HG03045 (cell line): ENCODE results near the gene ADRA2C.

Experiments used
- ATAC-seq: cut with Tn5 transposase; IDR thresholded peaks from one replicate; pipeline ENCODE4 v1.9.1; 2021; ENCODE audit warnings: mild to moderate bottlenecking, moderate library complexity; ENCODE audit not compliant: unreplicated experiment

The ADRA2C gene

DNA sequence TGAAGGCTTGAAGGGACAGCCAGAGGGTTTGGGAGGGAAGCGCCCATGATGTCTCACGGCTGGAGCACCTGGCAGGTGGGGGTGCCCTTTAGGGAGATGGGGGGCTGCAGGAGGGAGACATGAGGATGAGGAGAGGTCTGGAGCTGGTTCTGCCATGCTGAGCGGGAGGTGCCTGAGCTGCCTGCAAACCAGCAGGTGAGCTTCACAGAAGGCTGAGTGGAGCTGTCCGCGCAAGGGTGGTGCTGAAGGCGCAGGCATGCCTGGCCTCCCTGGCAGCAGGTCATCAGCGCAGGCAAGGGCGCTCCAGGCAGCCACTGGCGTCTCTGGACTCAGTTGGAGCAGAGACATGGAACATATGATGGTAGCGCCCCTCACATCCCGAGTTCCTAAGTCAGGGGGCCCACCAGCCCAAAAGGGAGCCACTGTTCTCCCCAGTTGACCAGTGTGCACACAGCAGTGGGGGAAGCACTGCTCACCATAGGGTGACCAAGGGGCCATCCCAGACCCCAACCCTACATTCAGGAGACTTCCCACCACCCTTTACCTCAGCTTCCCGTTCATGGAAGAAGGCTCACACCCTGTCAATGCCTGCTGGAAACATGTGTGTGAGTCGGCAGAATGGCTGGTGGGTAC is 25.8 kb downstream of the ADRA2C start:
- ATAC-seq = no peak

DNA sequence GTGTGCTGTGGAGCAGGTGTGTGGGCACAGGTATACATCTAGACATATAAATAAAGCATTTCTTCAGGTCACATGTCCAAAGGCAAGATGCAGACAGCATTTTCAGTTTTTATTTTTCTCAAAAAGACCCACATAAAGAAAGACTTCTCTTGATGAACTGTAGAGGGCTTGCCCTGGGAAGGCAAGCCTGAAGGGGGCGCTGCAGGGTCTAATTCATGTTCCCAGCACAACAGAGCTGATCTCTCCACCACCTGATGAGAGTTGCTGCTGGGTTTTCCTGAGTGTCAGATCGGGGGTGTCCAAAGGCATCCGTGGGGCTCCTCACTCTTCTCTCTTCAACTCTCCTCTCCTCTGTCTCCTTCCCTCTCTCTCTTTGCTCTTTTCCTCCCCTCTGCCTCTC is 26.6 kb downstream of the ADRA2C start:
- ATAC-seq = no peak

- no peak for ATAC-seq
Measured at GRCh38 chr4:3793545-3793944, 27.4 kb downstream of the ADRA2C start.

DNA sequence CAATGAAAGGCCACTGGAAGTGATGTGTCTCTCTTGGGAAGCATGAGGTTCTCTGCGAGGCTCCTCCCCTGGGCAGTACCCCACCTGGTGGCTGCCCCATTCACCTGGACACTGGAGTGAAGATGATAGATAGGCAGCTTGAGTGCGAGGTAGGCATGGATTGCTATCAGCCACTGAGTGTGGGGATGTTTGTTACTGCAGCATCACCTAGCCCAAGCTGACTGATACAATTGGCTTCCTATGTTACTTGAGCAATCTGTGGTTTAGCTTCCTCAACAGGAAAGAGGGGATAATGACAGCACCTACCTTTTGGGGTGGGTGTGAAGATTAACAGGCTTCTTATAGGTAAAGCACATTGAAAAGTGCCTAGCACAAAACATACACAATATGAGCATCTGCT is 30.8 kb downstream of the ADRA2C start:
- no peak for ATAC-seq

- ATAC-seq = no peak
Measured at GRCh38 chr4:3797831-3798790, 31.9 kb downstream of the ADRA2C start.

GRCh38 chr4:3799496-3799895 is 33.3 kb downstream of the ADRA2C start:
- ATAC-seq = no peak

GRCh38 chr4:3800351-3800750 is 34.2 kb downstream of the ADRA2C start:
- ATAC-seq = no peak

- no peak for ATAC-seq
Measured at GRCh38 chr4:3801521-3801920, 35.3 kb downstream of the ADRA2C start.

DNA sequence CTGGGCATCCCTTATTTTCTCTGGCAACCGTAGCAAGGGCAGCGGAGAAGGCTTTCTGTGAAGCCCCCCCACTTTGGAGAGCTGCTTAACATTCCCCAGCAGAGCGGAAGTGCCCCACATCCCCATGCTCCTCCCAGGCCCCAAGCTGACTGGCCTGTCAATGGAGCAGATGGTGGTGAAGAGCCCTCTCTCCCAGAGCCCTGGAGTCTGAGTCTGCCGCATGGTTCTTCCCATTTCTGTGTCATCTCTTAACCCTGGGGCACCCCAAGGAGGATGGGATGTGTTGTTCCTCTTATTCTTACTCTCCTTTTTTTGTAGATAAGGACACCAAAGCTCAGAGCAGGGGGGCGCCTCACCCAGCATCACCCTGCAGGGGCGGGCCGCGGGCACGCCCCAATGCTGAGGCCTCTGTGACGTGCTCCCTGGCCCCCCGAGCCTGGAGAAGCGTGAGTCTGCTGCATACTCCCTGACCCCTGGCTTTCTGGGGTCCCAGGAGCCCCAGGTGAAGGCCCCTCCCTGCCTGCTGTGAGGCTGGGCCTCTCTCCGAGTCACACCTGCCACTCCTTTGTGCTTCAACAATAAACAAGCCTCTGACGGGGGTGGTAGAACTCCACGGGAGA is 35.9 kb downstream of the ADRA2C start:
- no peak for ATAC-seq

DNA sequence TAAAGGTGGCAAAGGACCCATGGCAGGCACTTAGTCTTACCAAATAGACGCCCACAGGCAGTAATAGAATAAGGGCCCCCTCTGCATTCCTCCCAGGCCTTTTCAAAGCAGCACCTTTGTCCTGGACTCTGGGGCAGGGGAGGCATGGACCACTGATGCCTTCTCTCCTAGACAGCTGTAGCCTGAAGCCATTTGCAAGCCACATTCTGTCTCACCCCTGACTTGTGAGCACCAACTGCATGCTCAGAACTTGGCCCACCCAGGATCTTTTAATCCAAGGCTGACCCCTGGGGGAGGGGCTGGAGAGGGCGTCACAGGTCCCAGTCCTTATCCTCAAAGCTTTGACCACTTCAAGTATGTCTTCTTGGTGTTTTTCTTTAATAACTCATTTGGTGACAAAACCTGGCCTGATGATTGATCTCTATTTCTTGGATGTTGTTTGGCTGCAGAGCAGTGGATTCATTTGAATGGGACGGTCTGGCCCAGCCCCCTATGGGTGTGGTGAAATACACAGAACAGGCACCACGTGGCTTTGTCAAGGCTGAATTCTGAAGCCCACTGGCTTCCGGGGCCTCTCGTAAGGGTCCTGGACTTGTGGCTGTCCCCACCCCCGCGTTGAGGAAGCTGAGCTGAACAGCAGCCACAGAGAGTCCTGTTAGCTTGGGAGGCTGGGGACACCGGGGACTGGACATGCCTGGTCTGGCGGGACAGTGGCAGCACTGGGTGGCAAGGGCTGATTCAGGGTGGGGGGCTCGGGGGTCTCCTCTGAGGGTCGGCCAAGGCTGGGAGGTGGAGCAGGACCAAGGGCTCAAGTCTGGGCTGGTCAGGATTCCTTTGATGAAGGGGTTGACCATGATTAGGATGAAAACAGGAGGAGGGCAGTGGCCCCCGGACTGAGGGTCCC is 36.6 kb downstream of the ADRA2C start:
- ATAC-seq = no peak

GRCh38 chr4:3803475-3803847 is 37.3 kb downstream of the ADRA2C start:
- ATAC-seq = no peak

GRCh38 chr4:3803946-3804345 is 37.8 kb downstream of the ADRA2C start:
- ATAC-seq = no peak

- no peak for ATAC-seq
Measured at GRCh38 chr4:3805026-3805425, 38.8 kb downstream of the ADRA2C start.

- no peak for ATAC-seq
Measured at GRCh38 chr4:3805731-3806130, 39.5 kb downstream of the ADRA2C start.

DNA sequence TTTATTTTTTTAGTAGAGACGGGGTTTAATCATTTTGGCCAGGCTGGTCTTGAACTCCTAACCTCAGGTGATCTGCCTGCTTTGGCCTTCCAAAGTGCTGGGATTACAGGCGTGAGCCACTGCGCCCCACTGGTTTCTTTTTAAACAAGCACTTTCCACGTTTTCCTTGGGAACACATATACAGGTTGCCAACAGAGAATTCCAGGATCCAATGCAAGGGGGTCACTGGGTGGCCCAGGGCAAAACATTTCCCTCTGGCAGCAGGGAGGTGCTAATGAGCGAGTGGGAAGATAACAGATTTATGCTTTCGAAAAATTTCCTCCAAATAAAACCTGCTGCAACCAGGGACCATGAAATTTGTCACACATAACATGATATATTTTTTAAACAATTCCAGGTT is 41.1 kb downstream of the ADRA2C start:
- no peak for ATAC-seq

DNA sequence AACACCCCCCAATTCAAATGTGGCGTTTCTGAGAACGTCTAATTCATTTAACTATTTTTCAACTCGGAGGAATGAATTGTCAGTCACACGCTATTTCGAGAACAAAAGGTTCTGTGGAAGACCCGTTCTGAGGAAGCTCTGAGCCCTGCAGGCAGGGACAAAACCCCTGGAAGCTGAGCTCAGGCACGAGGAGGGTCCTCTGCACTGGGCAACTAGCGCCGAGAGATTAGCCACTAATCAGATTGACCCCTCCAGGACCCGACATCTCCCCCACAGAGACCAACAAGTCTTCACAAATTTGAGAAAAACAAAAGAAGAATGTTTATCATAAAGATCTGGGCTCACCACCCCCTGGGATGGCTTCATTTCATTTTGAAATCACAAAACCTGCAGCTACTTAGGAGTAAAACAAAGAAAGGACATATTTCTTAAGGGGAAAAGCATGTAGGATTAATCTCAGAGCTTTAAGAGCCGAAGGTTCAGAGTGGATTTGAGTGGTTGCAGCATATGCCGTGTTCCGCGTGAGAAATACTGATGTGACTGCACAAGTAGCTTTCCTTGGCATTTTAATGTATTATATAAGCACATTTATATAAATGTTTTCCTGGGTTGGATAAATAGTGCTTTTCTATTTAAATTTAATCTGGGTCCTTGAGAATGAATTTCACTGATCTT is 41.8 kb downstream of the ADRA2C start:
- ATAC-seq = no peak

DNA sequence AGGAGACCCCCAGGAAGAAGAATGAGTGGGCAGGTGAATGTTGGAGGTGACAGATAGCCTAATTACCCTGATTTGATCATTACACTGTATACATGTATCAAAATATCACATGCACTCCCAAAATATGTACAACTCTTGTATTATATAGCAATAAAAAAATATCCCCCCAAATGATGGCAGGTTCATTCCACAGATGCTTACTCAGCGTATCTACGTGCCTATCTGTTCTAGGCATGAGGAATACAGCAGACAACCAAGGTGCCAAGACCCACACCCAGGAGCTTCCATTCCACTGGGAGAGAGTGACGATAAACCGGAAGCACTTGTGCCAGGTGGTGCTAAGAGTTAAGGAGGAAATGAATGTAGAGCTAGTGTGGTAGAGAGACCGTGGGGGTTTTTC is 42.4 kb downstream of the ADRA2C start:
- no peak for ATAC-seq

DNA sequence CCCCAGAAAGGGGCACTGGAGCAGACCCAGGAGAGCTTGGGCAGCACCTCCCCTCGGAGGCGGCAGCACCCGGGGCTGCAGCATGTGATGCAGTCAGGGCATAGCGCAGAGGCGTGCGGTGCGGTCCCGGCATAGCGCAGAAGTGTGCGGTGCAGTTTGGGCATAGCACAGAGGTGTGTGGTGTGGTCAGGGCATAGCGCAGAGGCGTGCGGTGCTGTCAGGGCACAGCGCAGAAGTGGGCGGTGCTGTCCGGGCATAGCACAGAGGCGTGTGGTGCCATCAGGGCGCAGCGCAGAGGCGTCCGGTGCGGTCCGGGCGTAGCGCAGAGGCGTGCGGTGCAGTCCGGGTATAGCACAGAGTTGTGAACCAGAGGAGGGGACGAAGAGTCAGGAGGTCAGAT is 42.8 kb downstream of the ADRA2C start:
- no peak for ATAC-seq

- ATAC-seq = no peak
Measured at GRCh38 chr4:3809451-3810110, 43.4 kb downstream of the ADRA2C start.
